NCI-H345 (cell line): Measurements from ENCODE around the gene COL24A1.
A peak's percentile ranks its signal among the peaks of the same experiment; 100 is the strongest.
"Not testable (repeated sequence)": the region's sequence is repeated elsewhere in the genome, so short reads cannot be mapped to it uniquely, and the experiment has no call there.

Source experiments
- DNase-seq: peaks from one replicate; lab custom pipeline; 2025; lab: John Stamatoyannopoulos, UW

COL24A1 gene

GRCh38 chr1:85984636-85985035, 171.9 kb downstream of the COL24A1 start:
- no peak for DNase-seq

- no peak for DNase-seq
These were observed 173.3 kb downstream of the COL24A1 start for GRCh38 chr1:85983316-85983715.

GRCh38 chr1:85976516-85977205, 179.9 kb downstream of the COL24A1 start:
- peak; percentile 78 for DNase-seq

GRCh38 chr1:85975912-85976371, 180.6 kb downstream of the COL24A1 start:
- DNase-seq = peak; percentile 97

GRCh38 chr1:85962457-85962856, 194.1 kb downstream of the COL24A1 start:
- no peak for DNase-seq

GRCh38 chr1:85957760-85958159, 198.8 kb downstream of the COL24A1 start:
- no peak for DNase-seq

GRCh38 chr1:85955218-85955617, 201.4 kb downstream of the COL24A1 start:
- not testable (repeated sequence) for DNase-seq

GRCh38 chr1:85952460-85952859, 204.1 kb downstream of the COL24A1 start:
- peak; percentile 85 for DNase-seq

GRCh38 chr1:85947186-85947585, 209.4 kb downstream of the COL24A1 start:
- no peak for DNase-seq

- DNase-seq = no peak
These were observed 212.6 kb downstream of the COL24A1 start for GRCh38 chr1:85943945-85944344.

- DNase-seq = no peak
These were observed 213.0 kb downstream of the COL24A1 start for GRCh38 chr1:85943526-85943925.

GRCh38 chr1:85940656-85941306, 215.8 kb downstream of the COL24A1 start:
- no peak for DNase-seq

GRCh38 chr1:85938829-85939228, 217.7 kb downstream of the COL24A1 start:
- no peak for DNase-seq

- no peak for DNase-seq
These were observed 220.1 kb downstream of the COL24A1 start for GRCh38 chr1:85936470-85936869.

GRCh38 chr1:85936057-85936456, 220.5 kb downstream of the COL24A1 start:
- no peak for DNase-seq

GRCh38 chr1:85935234-85935633, 221.3 kb downstream of the COL24A1 start:
- no peak for DNase-seq

GRCh38 chr1:85934516-85934915, 222.1 kb downstream of the COL24A1 start:
- no peak for DNase-seq

GRCh38 chr1:85933961-85934360, 222.6 kb downstream of the COL24A1 start:
- no peak for DNase-seq

- no peak for DNase-seq
These were observed 244.8 kb downstream of the COL24A1 start for GRCh38 chr1:85911742-85912141.

- DNase-seq = no peak
These were observed 255.7 kb downstream of the COL24A1 start for GRCh38 chr1:85900921-85901320.

GRCh38 chr1:85898861-85899260, 257.7 kb downstream of the COL24A1 start:
- DNase-seq = no peak

GRCh38 chr1:85894651-85895050, 261.9 kb downstream of the COL24A1 start:
- DNase-seq = peak; percentile 19

GRCh38 chr1:85892366-85892765, 264.2 kb downstream of the COL24A1 start:
- no peak for DNase-seq

- no peak for DNase-seq
These were observed 266.7 kb downstream of the COL24A1 start for GRCh38 chr1:85889870-85890269.
